Fibroblast of lung (primary cell): ENCODE measurements around the gene SUPT20HL1.

Source experiments
- CTCF ChIP-seq, 2 donors: IDR thresholded peaks in 1 of 2; conservative IDR thresholded peaks in 1 of 2; 1 replicate in 1 of 2; 2 replicates in 1 of 2; pipeline ENCODE4 v1.5.1; 2011 to 2012; ENCODE audit warnings: low read length in 2 of 2, control low read depth in 1 of 2, inconsistent platforms in 1 of 2, low read depth in 1 of 2, mild to moderate bottlenecking in 1 of 2
- EZH2 ChIP-seq: IDR thresholded peaks from 2 replicates; pipeline ENCODE4 v1.5.1; 2012; ENCODE audit warnings: low read length, control low read depth, mild to moderate bottlenecking; ENCODE audit errors: missing control alignments

- TF ChIP-seq EZH2 (no peak), CTCF (conservative IDR thresholded peaks at IDR 0.05 in 1 of 2, IDR thresholded peaks at IDR 0.05 in 1 of 2; ENCODE audit: low read depth in 1 of 2, low read length in 2 of 2) (no peak)
Observed at GRCh38 chrX:24314019-24314635, 46.3 kb upstream of the SUPT20HL1 start, which contains the start of gene SUPT20HL2.
